HG03558 (cell line): ENCODE data around the gene PODXL2.

Source experiments
- ATAC-seq: cut with Tn5 transposase; IDR thresholded peaks from one replicate; pipeline ENCODE4 v1.9.1; 2021; ENCODE audit warnings: moderate number of reproducible peaks; ENCODE audit not compliant: unreplicated experiment; ENCODE audit errors: extremely low read depth

PODXL2 gene

GRCh38 chr3:127685708-127686511 lies 56.9 kb downstream of the PODXL2 start:
- ATAC-seq: no peak

GRCh38 chr3:127686512-127686894 lies 57.5 kb downstream of the PODXL2 start:
- ATAC-seq: no peak

GRCh38 chr3:127687228-127687737 lies 58.3 kb downstream of the PODXL2 start:
- ATAC-seq: no peak

GRCh38 chr3:127688022-127688415 lies 59.0 kb downstream of the PODXL2 start:
- no peak for ATAC-seq

GRCh38 chr3:127688416-127689265 lies 59.7 kb downstream of the PODXL2 start:
- ATAC-seq: no peak

- no peak for ATAC-seq
Measured at GRCh38 chr3:127689266-127689860, 60.4 kb downstream of the PODXL2 start.

- no peak for ATAC-seq
Measured at GRCh38 chr3:127690106-127690505, 61.1 kb downstream of the PODXL2 start.

- no peak for ATAC-seq
Measured at GRCh38 chr3:127690823-127691452, 62.0 kb downstream of the PODXL2 start.

- ATAC-seq: no peak
Measured at GRCh38 chr3:127691489-127691888, 62.5 kb downstream of the PODXL2 start.

GRCh38 chr3:127691974-127692373 lies 63.0 kb downstream of the PODXL2 start:
- ATAC-seq: no peak

GRCh38 chr3:127692501-127693335 lies 63.7 kb downstream of the PODXL2 start:
- ATAC-seq: no peak

GRCh38 chr3:127693336-127693843 lies 64.4 kb downstream of the PODXL2 start:
- ATAC-seq: no peak

- no peak for ATAC-seq
Measured at GRCh38 chr3:127694467-127695215, 65.7 kb downstream of the PODXL2 start.

- ATAC-seq: no peak
Measured at GRCh38 chr3:127697551-127698240, 68.7 kb downstream of the PODXL2 start.

GRCh38 chr3:127698286-127698685 lies 69.3 kb downstream of the PODXL2 start:
- no peak for ATAC-seq

- ATAC-seq: no peak
Measured at GRCh38 chr3:127698691-127699415, 69.9 kb downstream of the PODXL2 start.
